ENCODE measurements around the gene TMEM252.

The TMEM252 gene

DNA sequence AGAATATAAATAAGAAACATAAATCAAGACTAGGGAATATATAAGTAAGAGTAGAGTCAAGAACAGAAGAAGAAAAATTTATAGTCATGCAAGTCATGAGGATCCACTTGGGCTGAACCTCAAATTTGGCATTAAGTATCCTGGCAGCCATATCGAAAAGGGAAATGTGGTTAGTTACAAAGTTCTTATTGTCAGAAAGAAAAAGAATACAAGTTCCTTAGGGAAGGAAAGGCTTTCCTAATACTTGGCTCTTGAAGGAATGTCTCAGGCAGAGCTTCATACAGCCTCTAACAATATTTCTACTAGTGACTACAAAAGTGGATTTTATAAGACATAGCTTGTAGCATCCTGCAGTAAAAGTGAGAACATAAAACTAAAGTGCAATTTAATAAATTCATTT, 45.4 kb downstream of the TMEM252 start:
- DNase-seq, result no peak

DNA sequence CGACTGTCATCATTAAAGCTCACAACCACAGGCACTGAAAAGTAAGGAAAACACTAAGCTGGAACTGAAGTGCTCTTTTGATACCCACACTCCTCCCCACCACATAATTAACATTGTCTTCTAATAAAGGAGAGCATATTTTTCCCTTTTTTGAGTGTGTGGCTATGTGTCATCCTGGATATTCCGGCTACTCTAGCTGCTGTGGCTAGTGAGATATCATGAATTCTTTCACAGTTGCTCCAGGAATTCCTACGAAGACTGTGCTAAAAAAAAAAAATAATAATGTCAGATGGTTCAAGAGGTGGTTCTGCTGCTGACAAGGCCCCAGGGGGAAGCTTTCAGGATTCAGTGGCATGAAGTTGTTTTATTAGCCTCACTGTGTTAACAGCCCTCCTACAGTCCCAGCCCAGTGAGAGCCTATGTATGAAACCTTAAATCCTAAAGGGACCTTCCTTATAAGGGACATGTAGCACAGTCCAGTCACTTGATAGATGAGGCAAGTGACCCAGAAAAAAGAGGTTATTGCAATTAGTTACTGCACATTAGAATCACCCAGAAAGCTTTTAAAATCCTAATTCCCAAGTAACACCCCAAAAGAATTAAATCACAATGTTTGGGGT, 46.6 kb downstream of the TMEM252 start:
- no peak for DNase-seq

DNA sequence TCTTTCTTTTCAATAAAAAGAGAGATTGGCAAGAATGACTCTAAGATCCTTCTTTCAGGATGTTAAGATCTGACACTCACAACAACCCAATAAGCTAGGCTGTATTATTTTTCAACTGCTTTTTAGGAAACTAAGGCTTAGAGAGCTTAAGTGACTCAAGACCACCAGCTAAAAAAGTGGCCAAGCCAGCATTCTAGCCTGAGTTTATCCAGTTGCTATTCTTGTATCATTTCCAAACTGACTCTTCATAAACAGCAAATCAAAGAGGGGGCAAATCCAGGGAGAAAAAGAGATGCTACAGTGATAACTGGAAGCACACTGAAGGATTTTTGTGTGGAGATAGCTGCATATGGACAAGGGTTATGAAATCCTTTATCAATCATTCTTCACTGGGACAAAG, 47.1 kb downstream of the TMEM252 start:
- DNase-seq, result no peak

DNA sequence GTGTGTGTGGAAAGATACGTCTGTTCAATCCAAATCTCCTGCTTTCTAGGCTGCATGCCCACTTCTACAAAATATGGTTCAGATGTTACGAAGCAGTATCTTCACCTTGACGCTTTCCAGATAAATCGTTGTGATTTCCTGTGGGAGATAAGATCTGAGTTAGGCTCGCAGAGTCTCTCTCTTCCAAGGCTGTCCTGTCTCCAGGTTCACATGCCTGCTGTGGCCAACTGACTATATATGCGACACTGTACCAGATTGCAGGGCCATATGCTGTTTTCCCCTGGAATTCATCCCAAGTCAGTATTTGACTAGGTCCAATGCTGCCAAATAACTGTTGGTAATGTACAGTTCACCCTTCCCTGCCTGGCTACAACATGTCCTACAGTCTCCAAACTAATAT, 47.9 kb downstream of the TMEM252 start:
- DNase-seq, result no peak

DNA sequence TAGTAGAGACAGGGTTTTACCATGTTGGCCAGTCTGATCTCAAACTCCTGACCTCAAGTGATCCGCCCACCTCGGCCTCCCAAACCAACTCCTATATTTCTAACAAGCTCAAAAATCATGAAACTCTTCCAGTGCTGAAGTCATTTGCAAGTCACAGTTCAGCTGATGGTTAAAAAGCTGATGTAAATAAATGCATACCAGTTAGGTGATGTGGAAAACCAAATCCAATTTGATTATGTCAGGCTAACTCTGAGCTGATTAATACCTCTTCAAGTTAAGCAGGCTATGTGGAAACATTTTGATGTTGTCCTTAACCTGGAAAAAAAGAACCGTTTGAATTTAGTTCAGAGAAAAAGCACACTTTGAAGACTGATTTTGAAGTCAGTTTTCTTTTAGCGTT, 51.0 kb downstream of the TMEM252 start:
- no peak for DNase-seq

DNA sequence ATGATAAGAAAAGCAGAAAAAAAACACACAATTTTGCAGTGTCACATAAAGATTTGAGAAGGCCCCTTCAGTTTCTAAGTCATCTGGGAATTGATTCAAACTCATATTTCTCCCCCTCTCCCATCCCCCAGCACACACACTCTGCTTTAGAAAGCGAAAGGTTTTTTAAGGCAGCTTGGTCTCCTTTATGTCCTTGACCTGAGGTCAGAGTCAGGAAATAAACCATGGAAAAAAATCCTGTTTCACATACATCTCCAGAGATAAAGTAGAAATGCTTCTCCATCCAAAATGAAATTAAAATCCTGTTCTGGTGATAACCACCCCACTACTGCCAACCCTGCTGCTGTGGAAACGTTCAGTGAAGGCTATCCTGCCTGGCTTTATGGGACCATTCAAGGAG, 52.6 kb downstream of the TMEM252 start:
- no peak for DNase-seq
